SIG-M5 treated with dmso at 0.1 percent for 504 hours (cell line): ENCODE measurements around the gene AGER.
"Not testable (repeated sequence)": the region's sequence is repeated elsewhere in the genome, so short reads cannot be mapped to it uniquely, and the experiment has no call there.

ENCODE experiments used
- DNase-seq: peaks from one replicate; lab custom pipeline; 2025; ENCODE audit not compliant: unreplicated experiment; lab: John Stamatoyannopoulos, UW

AGER gene

GRCh38 chr6:32184084-32184640 is at the start of gene AGER:
Gene AGER, minus strand, starts transcription at chr6:32184253. Its CDS starts 31 bp downstream, at chr6:32184222.
- no peak for DNase-seq

GRCh38 chr6:32226434-32226833 is 42.4 kb upstream of the AGER start:
- no peak for DNase-seq

- no peak for DNase-seq
Observed at GRCh38 chr6:32224696-32225095, 40.6 kb upstream of the AGER start.

- DNase-seq, result no peak
Observed at GRCh38 chr6:32223258-32224235, 39.5 kb upstream of the AGER start, which contains the start of gene NOTCH4. Gene NOTCH4, minus strand, starts transcription at chr6:32224067. Its CDS starts 139 bp downstream, at chr6:32223928.

GRCh38 chr6:32222333-32223230 is 38.5 kb upstream of the AGER start:
- DNase-seq, result no peak

- no peak for DNase-seq
Observed at GRCh38 chr6:32220021-32220420, 36.0 kb upstream of the AGER start.

- no peak for DNase-seq
Observed at GRCh38 chr6:32218167-32218566, 34.1 kb upstream of the AGER start.

- no peak for DNase-seq
Observed at GRCh38 chr6:32216998-32217397, 32.9 kb upstream of the AGER start.

GRCh38 chr6:32216285-32216684 is 32.2 kb upstream of the AGER start:
- no peak for DNase-seq

- no peak for DNase-seq
Observed at GRCh38 chr6:32215617-32216016, 31.6 kb upstream of the AGER start.

GRCh38 chr6:32214126-32214525 is 30.1 kb upstream of the AGER start:
- DNase-seq, result no peak

- DNase-seq, result no peak
Observed at GRCh38 chr6:32213649-32214048, 29.6 kb upstream of the AGER start.

GRCh38 chr6:32212076-32212760 is 28.2 kb upstream of the AGER start:
- DNase-seq, result no peak

- DNase-seq, result not testable (repeated sequence)
Observed at GRCh38 chr6:32211432-32211831, 27.4 kb upstream of the AGER start.

GRCh38 chr6:32210191-32210601 is 26.1 kb upstream of the AGER start:
- DNase-seq, result no peak

GRCh38 chr6:32208996-32209395 is 24.9 kb upstream of the AGER start:
- no peak for DNase-seq

GRCh38 chr6:32204268-32204715 is 20.2 kb upstream of the AGER start:
- DNase-seq, result no peak

- no peak for DNase-seq
Observed at GRCh38 chr6:32203426-32204267, 19.6 kb upstream of the AGER start.

- DNase-seq, result no peak
Observed at GRCh38 chr6:32202186-32202585, 18.1 kb upstream of the AGER start.
